Measurements from ENCODE around the gene DLEC1. TPM values are rescaled to one million over a fixed set of nuclear protein-coding genes. Genes with fewer than 3 reads are reported as not detected.

DLEC1 gene
- polyA plus RNA-seq, 4 donors: 0.19 to 1.5 (median 0.85) TPM

GRCh38 chr3:37993067-37993455, 45.9 kb upstream of the DLEC1 start:
- FAIRE-seq: no peak
- Histone ChIP-seq H3K27ac (ENCODE audit: low read depth in 1 of 3, low read length in 2 of 3) (peak overlapping the region; percentile 88 to 97 (median 96)), H3K4me3 (ENCODE audit: low read depth in 1 of 3, low read length in 3 of 3) (peak overlapping the region in 2 of 3 donors; percentile 51 to 66), H3K36me3 (ENCODE audit: control insufficient read depth in 3 of 3, insufficient read depth in 2 of 3, low read depth in 1 of 3, low read length in 3 of 3) (peaks cover 0 to 47% (median 7%) of the 10 kb centered on the region in 3 donors), H3K27me3 (ENCODE audit: control insufficient read depth in 3 of 3, insufficient read depth in 3 of 3, low read length in 3 of 3) (no peaks in the 10 kb centered on the region), H3K4me1 (ENCODE audit: control insufficient read depth in 3 of 3, insufficient read depth in 2 of 3, low read depth in 1 of 3, low read length in 2 of 3) (peaks cover 4 to 68% (median 6%) of the 10 kb centered on the region in 3 donors), H3K9me3 (ENCODE audit: control insufficient read depth in 2 of 2, insufficient read depth in 1 of 2, low read depth in 1 of 2, low read length in 1 of 2) (no peaks in the 10 kb centered on the region)
- DNase-seq: no peak
- WGBS, 3 donors: 19 to 62% (median 45%) methylated on average over 8 of the region's 8 CpGs

- peaks cover 0 to 49% (median 7%) of the 10 kb centered on the region in 3 donors for H3K36me3 ChIP-seq (ENCODE audit: control insufficient read depth in 3 of 3, insufficient read depth in 2 of 3, low read depth in 1 of 3, low read length in 3 of 3)
- no peaks in the 10 kb centered on the region for H3K27me3 ChIP-seq (ENCODE audit: control insufficient read depth in 3 of 3, insufficient read depth in 3 of 3, low read length in 3 of 3)
- WGBS, 3 donors: 25 to 37% (median 36%) methylated on average over 6 of the region's 6 CpGs
- peak; percentile 41 to 67 for DNase-seq
- peak overlapping the region; percentile 88 to 97 (median 96) for H3K27ac ChIP-seq (ENCODE audit: low read depth in 1 of 3, low read length in 2 of 3)
- peaks cover 8 to 68% (median 10%) of the 10 kb centered on the region in 3 donors for H3K4me1 ChIP-seq (ENCODE audit: control insufficient read depth in 3 of 3, insufficient read depth in 2 of 3, low read depth in 1 of 3, low read length in 2 of 3)
- H3K9me3 ChIP-seq (ENCODE audit: control insufficient read depth in 2 of 2, insufficient read depth in 1 of 2, low read depth in 1 of 2, low read length in 1 of 2): no peaks in the 10 kb centered on the region
- no peak for FAIRE-seq
- H3K4me3 ChIP-seq (ENCODE audit: low read depth in 1 of 3, low read length in 3 of 3): peak overlapping the region in 2 of 3 donors; percentile 51 to 66
These were observed 45.6 kb upstream of the DLEC1 start for GRCh38 chr3:37993460-37993819.

- Histone ChIP-seq H3K27me3 (ENCODE audit: control insufficient read depth in 3 of 3, insufficient read depth in 3 of 3, low read length in 3 of 3) (no peaks in the 10 kb centered on the region), H3K9me3 (ENCODE audit: control insufficient read depth in 2 of 2, insufficient read depth in 1 of 2, low read depth in 1 of 2, low read length in 1 of 2) (no peaks in the 10 kb centered on the region), H3K4me1 (ENCODE audit: control insufficient read depth in 3 of 3, insufficient read depth in 2 of 3, low read depth in 1 of 3, low read length in 2 of 3) (peaks cover 8 to 69% (median 10%) of the 10 kb centered on the region in 3 donors), H3K4me3 (ENCODE audit: low read depth in 1 of 3, low read length in 3 of 3) (peak overlapping the region; percentile 51 to 66 (median 52)), H3K27ac (ENCODE audit: low read depth in 1 of 3, low read length in 2 of 3) (peak overlapping the region; percentile 88 to 97 (median 96)), H3K36me3 (ENCODE audit: control insufficient read depth in 3 of 3, insufficient read depth in 2 of 3, low read depth in 1 of 3, low read length in 3 of 3) (peaks cover 0 to 47% (median 7%) of the 10 kb centered on the region in 3 donors)
- FAIRE-seq (no peak), DNase-seq (peak; percentile 75 to 94)
- WGBS, 3 donors: 1 to 4% (median 3%) methylated on average over 48 to 49 of the region's 49 CpGs
These were observed 45.0 kb upstream of the DLEC1 start for GRCh38 chr3:37993820-37994638.

GRCh38 chr3:37994639-37994972, 44.4 kb upstream of the DLEC1 start:
- H3K4me3 ChIP-seq (ENCODE audit: low read depth in 1 of 3, low read length in 3 of 3): peak overlapping the region in 2 of 3 donors; percentile 51 to 66
- H3K36me3 ChIP-seq (ENCODE audit: control insufficient read depth in 3 of 3, insufficient read depth in 2 of 3, low read depth in 1 of 3, low read length in 3 of 3): peaks cover 0 to 47% (median 12%) of the 10 kb centered on the region in 3 donors
- DNase-seq (no peak), FAIRE-seq (no peak)
- H3K27me3 ChIP-seq (ENCODE audit: control insufficient read depth in 3 of 3, insufficient read depth in 3 of 3, low read length in 3 of 3): no peaks in the 10 kb centered on the region
- no peaks in the 10 kb centered on the region for H3K9me3 ChIP-seq (ENCODE audit: control insufficient read depth in 2 of 2, insufficient read depth in 1 of 2, low read depth in 1 of 2, low read length in 1 of 2)
- H3K4me1 ChIP-seq (ENCODE audit: control insufficient read depth in 3 of 3, insufficient read depth in 2 of 3, low read depth in 1 of 3, low read length in 2 of 3): peaks cover 8 to 68% (median 10%) of the 10 kb centered on the region in 3 donors
- peak overlapping the region; percentile 88 to 97 (median 96) for H3K27ac ChIP-seq (ENCODE audit: low read depth in 1 of 3, low read length in 2 of 3)
- WGBS, 3 donors: 18 to 35% (median 23%) methylated on average over 2 of the region's 2 CpGs

GRCh38 chr3:37995652-37996641, 43.1 kb upstream of the DLEC1 start:
- DNase-seq (no peak), FAIRE-seq (no peak)
- peaks cover 8 to 58% (median 10%) of the 10 kb centered on the region in 3 donors for H3K4me1 ChIP-seq (ENCODE audit: control insufficient read depth in 3 of 3, insufficient read depth in 2 of 3, low read depth in 1 of 3, low read length in 2 of 3)
- no peak overlapping the region for H3K4me3 ChIP-seq (ENCODE audit: low read depth in 1 of 3, low read length in 3 of 3)
- no peaks in the 10 kb centered on the region for H3K9me3 ChIP-seq (ENCODE audit: control insufficient read depth in 2 of 2, insufficient read depth in 1 of 2, low read depth in 1 of 2, low read length in 1 of 2)
- 61 to 76% (median 68%) methylated on average over 10 of the region's 10 CpGs for WGBS, 3 donors
- no peaks in the 10 kb centered on the region for H3K27me3 ChIP-seq (ENCODE audit: control insufficient read depth in 3 of 3, insufficient read depth in 3 of 3, low read length in 3 of 3)
- peak overlapping the region; percentile 22 to 96 (median 44) for H3K27ac ChIP-seq (ENCODE audit: low read depth in 1 of 3, low read length in 2 of 3)
- H3K36me3 ChIP-seq (ENCODE audit: control insufficient read depth in 3 of 3, insufficient read depth in 2 of 3, low read depth in 1 of 3, low read length in 3 of 3): peaks cover 0 to 55% (median 13%) of the 10 kb centered on the region in 3 donors

- H3K27me3 ChIP-seq (ENCODE audit: control insufficient read depth in 3 of 3, insufficient read depth in 3 of 3, low read length in 3 of 3): no peaks in the 10 kb centered on the region
- FAIRE-seq (no peak), DNase-seq (peak; percentile 94 to 96)
- no peaks in the 10 kb centered on the region for H3K9me3 ChIP-seq (ENCODE audit: control insufficient read depth in 2 of 2, insufficient read depth in 1 of 2, low read depth in 1 of 2, low read length in 1 of 2)
- H3K36me3 ChIP-seq (ENCODE audit: control insufficient read depth in 3 of 3, insufficient read depth in 2 of 3, low read depth in 1 of 3, low read length in 3 of 3): peaks cover 0 to 64% (median 14%) of the 10 kb centered on the region in 3 donors
- 38 to 47% (median 42%) methylated on average over 7 of the region's 7 CpGs for WGBS, 3 donors
- peak overlapping the region in 1 of 3 donors; percentile 96 for H3K27ac ChIP-seq (ENCODE audit: low read depth in 1 of 3, low read length in 2 of 3)
- H3K4me3 ChIP-seq (ENCODE audit: low read depth in 1 of 3, low read length in 3 of 3): no peak overlapping the region
- peaks cover 8 to 67% (median 10%) of the 10 kb centered on the region in 3 donors for H3K4me1 ChIP-seq (ENCODE audit: control insufficient read depth in 3 of 3, insufficient read depth in 2 of 3, low read depth in 1 of 3, low read length in 2 of 3)
These were observed 42.2 kb upstream of the DLEC1 start for GRCh38 chr3:37996785-37997301.

GRCh38 chr3:37997342-37997741, 41.7 kb upstream of the DLEC1 start:
- Histone ChIP-seq H3K36me3 (ENCODE audit: control insufficient read depth in 3 of 3, insufficient read depth in 2 of 3, low read depth in 1 of 3, low read length in 3 of 3) (peaks cover 0 to 69% (median 17%) of the 10 kb centered on the region in 3 donors), H3K4me3 (ENCODE audit: low read depth in 1 of 3, low read length in 3 of 3) (no peak overlapping the region), H3K27me3 (ENCODE audit: control insufficient read depth in 3 of 3, insufficient read depth in 3 of 3, low read length in 3 of 3) (no peaks in the 10 kb centered on the region), H3K9me3 (ENCODE audit: control insufficient read depth in 2 of 2, insufficient read depth in 1 of 2, low read depth in 1 of 2, low read length in 1 of 2) (no peaks in the 10 kb centered on the region), H3K4me1 (ENCODE audit: control insufficient read depth in 3 of 3, insufficient read depth in 2 of 3, low read depth in 1 of 3, low read length in 2 of 3) (peaks cover 8 to 72% (median 10%) of the 10 kb centered on the region in 3 donors), H3K27ac (ENCODE audit: low read depth in 1 of 3, low read length in 2 of 3) (peak overlapping the region in 2 of 3 donors; percentile 13 to 96)
- no peak for DNase-seq
- FAIRE-seq: no peak
- 87 to 88% (median 87%) methylated on average over 10 of the region's 10 CpGs for WGBS, 3 donors
